Right lobe of liver (tissue), 6 donors: Measurements from ENCODE around the gene KANSL1. TPM values are rescaled to one million over a fixed set of nuclear protein-coding genes. Genes with fewer than 3 reads are reported as not detected.

Experiments
- ATAC-seq, 4 donors: fragments of 200-7000 bp; cut with Tn5 transposase; one replicate each; pipeline ENCODE4 v1.9.1; 2020; ENCODE audit warnings: mild to moderate bottlenecking in 4 of 4, moderate library complexity in 4 of 4
- DNase-seq, 3 donors: peaks; one replicate each; pipeline ENCODE4 v3.0.0-alpha.2; 2020
- H3K27ac ChIP-seq, 3 donors: fragments of 200-600 bp; one replicate each; pipeline ENCODE4 v1.8.0; 2022
- H3K27me3 ChIP-seq, 2 donors: fragments of 200-600 bp; one replicate each; pipeline ENCODE4 v1.8.0; 2022
- H3K36me3 ChIP-seq, 4 donors: fragments of 200-600 bp; sonication (generic) in 1 of 4; one replicate each; pipeline versions ENCODE4 v1.5.1 to v1.8.0; 2017 to 2022; ENCODE audit warnings: control low read depth in 1 of 4
- H3K4me1 ChIP-seq, 4 donors: fragments of 200-600 bp; sonication (generic) in 1 of 4; one replicate each; pipeline versions ENCODE4 v1.5.1 to v1.8.0; 2017 to 2022; ENCODE audit warnings: control low read depth in 1 of 4
- H3K4me3 ChIP-seq, 3 donors: fragments of 200-600 bp; one replicate each; pipeline ENCODE4 v1.8.0; 2022
- H3K9me3 ChIP-seq, 4 donors: fragments of 200-600 bp; sonication (generic) in 1 of 4; one replicate each; pipeline versions ENCODE4 v1.5.1 to v1.8.0; 2017 to 2022; ENCODE audit warnings: control low read depth in 1 of 4
- POLR2A ChIP-seq: fragments of 450-650 bp; IDR thresholded peaks from one replicate; pipeline ENCODE4 v1.6.1; 2017; ENCODE audit warnings: antibody characterized with exemption, mild to moderate bottlenecking
- WGBS: methylation state at CpG from one replicate; pipeline ENCODE4 v1.1.6; 2018; ENCODE audit warnings: low coverage, low lambda C conversion rate; ENCODE audit not compliant: insufficient coverage; ENCODE audit errors: missing lambda C conversion rate; 5-methylcytosine and 5-hydroxymethylcytosine counted together
- intact Hi-C, 2 donors: fragments of 100-400 bp; cut with DNase I; formaldehyde crosslinking; loops; one replicate each; pipeline versions ENCODE4 v1.11.2 to v1.14.1; 2022
- total RNA-seq, 6 experiments: library from RNA; depleted of rRNA in 2 of 6; stranded (reverse); fragments of >200 nt in 2 of 6; fragmentation: NEBNext Ultra II Directional in 3 of 6; extraction: Animal tissue kit (Norgen Biotek cat#: 25700) in 3 of 6; gene quantifications; one replicate each; pipeline versions ENCODE4 v1.1.0 to v1.2.4, GENCODE V29; 2016 to 2023
- TF ChIP-seq, protein P1 (sequence below), 4 donors: fragments of 200-600 bp in 3 of 4; fragments of 450-650 bp in 1 of 4; IDR thresholded peaks; one replicate each; pipeline versions ENCODE4 v1.5.1 to v1.8.0; 2016 to 2022; ENCODE audit warnings: antibody characterized with exemption in 4 of 4, mild to moderate bottlenecking in 2 of 4
- donor health status: DM: no; HTN: yes; CAD: no.
- donor health status: DM: no; HTN: no; CAD: no.
- donor health status: DM: no; HTN: no; CAD: no.
- donor health status: DM: no; HTN: yes; CAD: no.
- donor health status: DM: no; HTN: yes; CAD: no.

KANSL1 gene
- total RNA-seq, 6 experiments from 2014 or later = 23.1 to 29.5 (median 25.9) TPM

- H3K4me1 ChIP-seq = peaks cover 0 to 7% (median 0%) of the 10 kb centered on the region in 4 donors
- 87% methylated on average over 5 of the region's 5 CpGs for WGBS
- no peak for TF ChIP-seq POLR2A
- TF ChIP-seq, protein P1, sequence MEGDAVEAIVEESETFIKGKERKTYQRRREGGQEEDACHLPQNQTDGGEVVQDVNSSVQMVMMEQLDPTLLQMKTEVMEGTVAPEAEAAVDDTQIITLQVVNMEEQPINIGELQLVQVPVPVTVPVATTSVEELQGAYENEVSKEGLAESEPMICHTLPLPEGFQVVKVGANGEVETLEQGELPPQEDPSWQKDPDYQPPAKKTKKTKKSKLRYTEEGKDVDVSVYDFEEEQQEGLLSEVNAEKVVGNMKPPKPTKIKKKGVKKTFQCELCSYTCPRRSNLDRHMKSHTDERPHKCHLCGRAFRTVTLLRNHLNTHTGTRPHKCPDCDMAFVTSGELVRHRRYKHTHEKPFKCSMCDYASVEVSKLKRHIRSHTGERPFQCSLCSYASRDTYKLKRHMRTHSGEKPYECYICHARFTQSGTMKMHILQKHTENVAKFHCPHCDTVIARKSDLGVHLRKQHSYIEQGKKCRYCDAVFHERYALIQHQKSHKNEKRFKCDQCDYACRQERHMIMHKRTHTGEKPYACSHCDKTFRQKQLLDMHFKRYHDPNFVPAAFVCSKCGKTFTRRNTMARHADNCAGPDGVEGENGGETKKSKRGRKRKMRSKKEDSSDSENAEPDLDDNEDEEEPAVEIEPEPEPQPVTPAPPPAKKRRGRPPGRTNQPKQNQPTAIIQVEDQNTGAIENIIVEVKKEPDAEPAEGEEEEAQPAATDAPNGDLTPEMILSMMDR (IDR thresholded peaks at IDR 0.05) = peak; percentile 42 to 48 (median 46)
- H3K27ac ChIP-seq = no peak overlapping the region
- H3K27me3 ChIP-seq = no peaks in the 10 kb centered on the region
- ATAC-seq = peak; percentile 62 to 74 (median 68)
- DNase-seq = no peak
- H3K36me3 ChIP-seq = peaks cover 0 to 8% (median 6%) of the 10 kb centered on the region in 4 donors
- H3K4me3 ChIP-seq = no peak overlapping the region
- intact Hi-C loops = no loop called here
- H3K9me3 ChIP-seq = no peaks in the 10 kb centered on the region
These were observed 131.8 kb downstream of the KANSL1 start for GRCh38 chr17:46061435-46061834.

- ATAC-seq (no peak), DNase-seq (no peak)
- Histone ChIP-seq H3K27me3 (no peaks in the 10 kb centered on the region), H3K9me3 (no peaks in the 10 kb centered on the region), H3K4me3 (no peak overlapping the region), H3K36me3 (peaks cover 0 to 3% (median 0%) of the 10 kb centered on the region in 4 donors), H3K27ac (no peak overlapping the region), H3K4me1 (peaks cover 0 to 7% (median 0%) of the 10 kb centered on the region in 4 donors)
- 71% methylated on average over 2 of the region's 2 CpGs for WGBS
- TF ChIP-seq, protein P1 (IDR thresholded peaks at IDR 0.05) = no peak
- no peak for TF ChIP-seq POLR2A
- intact Hi-C loops = no loop called here
These were observed 132.8 kb downstream of the KANSL1 start for GRCh38 chr17:46060461-46060860.

DNA sequence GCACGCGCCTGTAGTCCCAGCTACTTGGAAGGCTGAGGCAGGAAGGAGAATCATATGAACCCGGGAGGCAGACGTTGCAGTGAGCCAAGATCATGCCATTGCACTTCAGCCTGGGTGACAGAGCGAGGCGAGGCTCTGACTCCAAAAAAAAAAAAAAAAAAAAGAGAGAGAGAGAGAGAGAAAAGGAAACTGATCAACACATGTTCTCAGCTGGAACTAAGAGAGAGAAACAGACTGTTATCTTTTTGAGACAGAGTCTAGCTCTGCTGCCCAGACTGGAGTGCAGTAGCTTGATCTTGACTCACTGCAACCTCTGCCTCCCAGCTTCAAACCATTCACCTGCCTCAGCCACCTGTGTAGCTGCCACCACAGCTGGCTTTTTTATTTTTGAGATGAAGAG is 133.7 kb downstream of the KANSL1 start:
- intact Hi-C loops = no loop called here
- Histone ChIP-seq H3K36me3 (peaks cover 0 to 3% (median 0%) of the 10 kb centered on the region in 4 donors), H3K27ac (no peak overlapping the region), H3K4me1 (peaks cover 0 to 7% (median 0%) of the 10 kb centered on the region in 4 donors), H3K4me3 (no peak overlapping the region), H3K9me3 (no peaks in the 10 kb centered on the region), H3K27me3 (no peaks in the 10 kb centered on the region)
- TF ChIP-seq, protein P1 (IDR thresholded peaks at IDR 0.05) = no peak
- no peak for TF ChIP-seq POLR2A
- ATAC-seq = no peak
- no peak for DNase-seq
- WGBS = no CpG with 5 or more reads among the region's 6 CpGs

- Histone ChIP-seq H3K27me3 (no peaks in the 10 kb centered on the region), H3K27ac (no peak overlapping the region), H3K36me3 (peaks cover 0 to 3% (median 0%) of the 10 kb centered on the region in 4 donors), H3K9me3 (no peaks in the 10 kb centered on the region), H3K4me3 (no peak overlapping the region), H3K4me1 (peaks cover 0 to 10% (median 0%) of the 10 kb centered on the region in 4 donors)
- DNase-seq (no peak), ATAC-seq (no peak)
- WGBS = 88% methylated on average over 4 of the region's 4 CpGs
- intact Hi-C loops = no loop called here
- TF ChIP-seq POLR2A = no peak
- TF ChIP-seq, protein P1 (IDR thresholded peaks at IDR 0.05) = no peak
These were observed 135.9 kb downstream of the KANSL1 start for GRCh38 chr17:46057366-46057765.
